HepG2 (cell line): ENCODE results near the gene ITGB8. TPM values are rescaled to one million over a fixed set of nuclear protein-coding genes. Genes with fewer than 3 reads are reported as not detected.

Experiments
- ATAC-seq: fragments of 200-7000 bp; cut with Tn5 transposase; 3 replicates; pipeline ENCODE4 v1.9.1; 2020; ENCODE audit warnings: mild to moderate bottlenecking, moderate library complexity
- BruUV-seq: library from RNA; stranded (reverse); fragments of 400-500 nt; replicated peaks from 2 replicates; lab custom pipeline; 2021; lab: Mats Ljungman, UMichigan
- CTCF ChIA-PET: fragments of 300-600 bp; formaldehyde crosslinking; extraction: SDS; loops from one replicate; lab custom pipeline; 2021; ENCODE audit warnings: low total read pairs, inconsistent platforms, low intra/inter-chr PET ratio; lab: Yijun Ruan, JAX
- POLR2A ChIA-PET: fragments of 350-600 bp; sonication (Branson Sonifier 250); formaldehyde crosslinking; loops from one replicate; lab custom pipeline; 2020; ENCODE audit warnings: antibody characterized with exemption, inconsistent platforms; lab: Yijun Ruan, JAX
- DNase-seq: peaks from one replicate; pipeline ENCODE4 v3.0.0-alpha.2; 2015; ENCODE audit warnings: low spot score
- FAIRE-seq: peaks from 3 replicates; lab custom pipeline; 2011; peaks lifted over from hg19 to GRCh38; lab: Jason Lieb, UNC
- H2AFZ ChIP-seq: one replicate; pipeline ENCODE4 v1.6.1; 2011; ENCODE audit warnings: low read length, inconsistent platforms
- H3K27ac ChIP-seq: fragments of 300-600 bp; 3 replicates; pipeline ENCODE4 v1.8.0; 2011; ENCODE audit warnings: mixed run types, mild to moderate bottlenecking, mixed read lengths, low read length, inconsistent platforms; ENCODE audit not compliant: insufficient read depth; ENCODE audit errors: extremely low read length
- H3K27me3 ChIP-seq, 2 experiments: fragments of 200-600 bp in 1 of 2; 2 replicates in 1 of 2; 3 replicates in 1 of 2; pipeline versions ENCODE4 v1.6.0 to v1.8.0; 2011; ENCODE audit warnings: low read length in 2 of 2, mild to moderate bottlenecking in 2 of 2, moderate library complexity in 2 of 2, inconsistent platforms in 1 of 2; ENCODE audit not compliant: insufficient read depth in 2 of 2, control insufficient read depth in 1 of 2
- H3K36me3 ChIP-seq, 2 experiments: fragments of 200-600 bp in 1 of 2; replicated peaks in 1 of 2; 2 replicates in 1 of 2; 3 replicates in 1 of 2; pipeline versions ENCODE4 v1.5.1 to v1.8.0; 2011; ENCODE audit warnings: low read length in 2 of 2, inconsistent platforms in 1 of 2; ENCODE audit not compliant: insufficient read depth in 2 of 2, control insufficient read depth in 1 of 2
- H3K4me1 ChIP-seq: 2 replicates; pipeline ENCODE4 v1.5.1; 2012; ENCODE audit warnings: low read length, inconsistent platforms; ENCODE audit not compliant: insufficient read depth
- H3K4me2 ChIP-seq: 2 replicates; pipeline ENCODE4 v1.6.0; 2011; ENCODE audit warnings: low read depth, low read length, inconsistent platforms
- H3K4me3 ChIP-seq, 3 experiments: fragments of 200-600 bp in 1 of 3; sonication (generic), shearing (Covaris generic) in 1 of 3; replicated peaks in 1 of 3; 2 replicates each; pipeline ENCODE4 v1.5.1; 2011 to 2016; ENCODE audit warnings: low read length in 3 of 3, inconsistent platforms in 2 of 3, low read depth in 2 of 3, mild to moderate bottlenecking in 2 of 3, control low read depth in 1 of 3, mixed read lengths in 1 of 3; ENCODE audit not compliant: insufficient read depth in 1 of 3
- H3K79me2 ChIP-seq: one replicate; pipeline ENCODE4 v1.6.1; 2011; ENCODE audit warnings: low read length, inconsistent platforms; ENCODE audit not compliant: insufficient read depth
- H3K9ac ChIP-seq: 2 replicates; pipeline ENCODE4 v1.6.0; 2011; ENCODE audit warnings: mild to moderate bottlenecking, low read depth, low read length, inconsistent platforms; ENCODE audit not compliant: insufficient read depth
- H3K9me3 ChIP-seq: 2 replicates; pipeline ENCODE4 v1.5.1; 2012; ENCODE audit warnings: mild to moderate bottlenecking, low read length
- H4K20me1 ChIP-seq: 2 replicates; pipeline ENCODE4 v1.6.0; 2011; ENCODE audit warnings: inconsistent platforms, mild to moderate bottlenecking, low read length, moderate library complexity; ENCODE audit not compliant: insufficient read depth
- BCL6 ChIP-seq: IDR thresholded peaks from 2 replicates; pipeline ENCODE4 v1.6.1; 2016; ENCODE audit warnings: missing genetic modification reagents, missing compliant biosample characterization
- DPF2 ChIP-seq: sonication (generic); formaldehyde crosslinking; IDR thresholded peaks from 2 replicates; pipeline ENCODE4 v1.4.0; 2020; ENCODE audit warnings: mild to moderate bottlenecking, low read depth, missing genetic modification reagents, borderline replicate concordance
- KMT2B ChIP-seq: IDR thresholded peaks from 2 replicates; pipeline ENCODE4 v1.6.1; 2016; ENCODE audit warnings: missing genetic modification reagents, missing compliant biosample characterization
- MXI1 ChIP-seq: IDR thresholded peaks from 3 replicates; pipeline ENCODE4 v1.6.1; 2012; ENCODE audit warnings: low read depth, low read length, inconsistent platforms, borderline replicate concordance
- NFKB2 ChIP-seq: sonication (generic); formaldehyde crosslinking; IDR thresholded peaks from 2 replicates; pipeline ENCODE4 v1.4.0; 2020; ENCODE audit warnings: missing genetic modification reagents, borderline replicate concordance
- ONECUT2 ChIP-seq: sonication (generic); formaldehyde crosslinking; IDR thresholded peaks from 2 replicates; pipeline ENCODE4 v1.4.0; 2020; ENCODE audit warnings: missing genetic modification reagents
- SALL2 ChIP-seq: sonication (generic); formaldehyde crosslinking; IDR thresholded peaks from 2 replicates; pipeline ENCODE4 v1.8.1; 2023; ENCODE audit warnings: mild to moderate bottlenecking, missing genetic modification reagents, inconsistent platforms
- SMAD3 ChIP-seq: sonication (generic); formaldehyde crosslinking; IDR thresholded peaks from 2 replicates; pipeline ENCODE4 v1.4.0; 2020; ENCODE audit warnings: missing genetic modification reagents
- SNAI1 ChIP-seq: sonication (generic); formaldehyde crosslinking; IDR thresholded peaks from 2 replicates; pipeline ENCODE4 v1.5.0; 2020; ENCODE audit warnings: mild to moderate bottlenecking, missing genetic modification reagents, borderline replicate concordance
- ZBTB20 ChIP-seq: sonication (generic); formaldehyde crosslinking; IDR thresholded peaks from 2 replicates; pipeline ENCODE4 v1.8.1; 2023; ENCODE audit warnings: missing genetic modification reagents, low read depth, mild to moderate bottlenecking, borderline replicate concordance
- ZBTB3 ChIP-seq: sonication (generic); formaldehyde crosslinking; IDR thresholded peaks from 2 replicates; pipeline ENCODE4 v1.4.0; 2020; ENCODE audit warnings: low read depth, mild to moderate bottlenecking, moderate library complexity, missing genetic modification reagents, borderline replicate concordance
- ZNF337 ChIP-seq: sonication (generic); formaldehyde crosslinking; IDR thresholded peaks from 2 replicates; pipeline ENCODE4 v1.5.1; 2020; ENCODE audit warnings: missing genetic modification reagents, low read depth, mild to moderate bottlenecking, borderline replicate concordance
- ZNF33A ChIP-seq: sonication (generic); formaldehyde crosslinking; IDR thresholded peaks from 2 replicates; pipeline ENCODE4 v1.5.1; 2020; ENCODE audit warnings: missing genetic modification reagents, mild to moderate bottlenecking, moderate library complexity, borderline replicate concordance
- WGBS: methylation state at CpG from one replicate; pipeline ENCODE4 v1.1.6; 2017; ENCODE audit warnings: low lambda C conversion rate; 5-methylcytosine and 5-hydroxymethylcytosine counted together
- in situ Hi-C: cut with HindIII; loops from 2 replicates; pipeline ENCODE4 v1.10.0; 2017; ENCODE audit warnings: low pct_unique_long_range_greater_than_20kb; ENCODE audit not compliant: extremely low pct_ligation_motif_present
- intact Hi-C: fragments of 100-400 bp; cut with micrococcal nuclease; formaldehyde crosslinking; loops from one replicate; pipeline ENCODE4 v1.10.0; 2022; ENCODE audit not compliant: unreplicated experiment
- polyA plus RNA-seq, 8 experiments: library from polyadenylated mRNA; depleted of rRNA in 3 of 8; stranded (reverse) in 7 of 8; unstranded in 1 of 8; fragments of >200 nt; fragmentation: Illumina TruSeq in 4 of 8; extraction: Trizol in 4 of 8; gene quantifications; 2 replicates each; pipeline versions ENCODE4 v1.2.1 to v1.2.3, GENCODE V29; 2011 to 2016; ENCODE audit warnings: low read depth in 4 of 8, missing spikeins in 1 of 8, mixed read lengths in 1 of 8; ENCODE audit not compliant: insufficient read depth in 1 of 8
- total RNA-seq, 5 experiments: library from RNA; depleted of rRNA; stranded (reverse); fragments of >200 nt; fragmentation: Illumina TruSeq; extraction: Trizol; gene quantifications; 2 replicates each; pipeline ENCODE4 v1.2.3, GENCODE V29; 2016; ENCODE audit warnings: low read depth in 1 of 5
- TF ChIP-seq, protein P1 (sequence below): sonication (generic); formaldehyde crosslinking; IDR thresholded peaks from 2 replicates; pipeline ENCODE4 v1.8.0; 2022; ENCODE audit warnings: mild to moderate bottlenecking, missing genetic modification reagents, moderate library complexity
- TF ChIP-seq, protein P2 (sequence below): sonication (generic); formaldehyde crosslinking; IDR thresholded peaks from 2 replicates; pipeline ENCODE4 v1.5.0; 2020; ENCODE audit warnings: mild to moderate bottlenecking, missing genetic modification reagents

The ITGB8 gene
- total and polyA plus RNA-seq, 2 of the 13 experiments (the other 11 are each of a cell fraction or from before 2014, with no cell fraction given): 0.01 TPM; not detected in 1

DNA sequence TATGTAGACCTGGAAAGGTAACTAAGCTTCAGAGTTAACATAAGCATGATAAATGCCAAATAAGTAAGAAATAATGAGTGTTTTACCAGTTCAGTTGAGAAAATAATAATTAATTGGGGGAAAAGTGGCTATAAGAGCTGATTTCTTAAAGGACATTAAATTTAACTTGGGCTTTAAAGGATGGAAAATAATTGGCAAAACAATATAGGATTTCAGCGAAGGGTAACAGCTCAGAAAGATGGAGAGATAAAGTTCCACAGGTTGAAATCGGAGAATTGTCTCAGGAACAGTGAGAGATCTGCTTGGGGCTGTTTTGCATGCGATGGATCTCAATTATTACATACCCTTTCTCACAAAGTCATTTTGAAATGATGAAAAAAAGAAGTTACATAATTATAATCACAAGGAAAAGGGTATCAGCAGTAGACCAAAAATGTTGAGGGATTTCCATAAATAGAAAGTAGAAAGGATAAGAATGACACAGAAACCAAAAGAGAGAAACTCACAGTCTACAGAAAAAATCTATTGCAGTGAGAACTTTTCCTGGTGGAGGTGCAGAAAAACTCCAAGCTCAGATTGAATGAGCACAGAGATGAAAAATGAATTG, 40.1 kb upstream of the ITGB8 start (continued):
- TF ChIP-seq SNAI1 (CRISPR knock-in tag) (no peak), KMT2B (CRISPR knock-in tag) (no peak), SMAD3 (CRISPR knock-in tag) (no peak), ZBTB3 (CRISPR knock-in tag) (no peak), ONECUT2 (CRISPR knock-in tag) (no peak), ZBTB20 (no peak)

DNA sequence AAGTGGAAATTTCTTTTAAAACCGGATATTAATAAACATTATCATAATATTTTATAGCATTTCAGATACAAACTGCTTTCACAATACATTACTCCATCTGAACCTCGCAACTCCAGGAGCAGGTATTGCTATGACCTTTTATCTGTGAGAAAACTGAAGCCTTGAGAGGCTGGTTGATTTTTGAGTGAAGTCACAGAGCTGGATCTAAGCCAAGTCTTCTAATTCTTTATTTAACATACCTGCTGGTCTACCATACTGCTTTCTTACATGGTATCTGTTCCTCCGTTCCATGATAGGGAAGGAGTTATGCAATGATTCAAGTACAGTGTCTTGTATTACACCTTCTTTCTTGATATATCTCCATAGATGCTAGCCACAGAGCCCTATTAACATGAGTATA, 37.4 kb upstream of the ITGB8 start:
- 30% methylated on average over 3 of the region's 3 CpGs for WGBS

More for the DNA sequence above, 37.4 kb upstream of the ITGB8 start:
- in situ Hi-C loops: no loop called here
- Histone ChIP-seq H3K9ac (no peak overlapping the region), H4K20me1 (no peaks in the 10 kb centered on the region), H3K9me3 (no peaks in the 10 kb centered on the region), H3K27me3 (no peaks in the 10 kb centered on the region), H2AFZ (no peak overlapping the region), H3K36me3 (no peaks in the 10 kb centered on the region), H3K4me1 (no peaks in the 10 kb centered on the region), H3K27ac (no peak overlapping the region), H3K4me2 (no peak overlapping the region), H3K79me2 (no peaks in the 10 kb centered on the region), H3K4me3 (no peak overlapping the region)
- FAIRE-seq: no peak
- POLR2A ChIA-PET: no interaction called here
- intact Hi-C loops: no loop called here
- no peak for TF ChIP-seq NFKB2
- no peak for TF ChIP-seq MXI1
- TF ChIP-seq DPF2: no peak
- TF ChIP-seq, protein P1, sequence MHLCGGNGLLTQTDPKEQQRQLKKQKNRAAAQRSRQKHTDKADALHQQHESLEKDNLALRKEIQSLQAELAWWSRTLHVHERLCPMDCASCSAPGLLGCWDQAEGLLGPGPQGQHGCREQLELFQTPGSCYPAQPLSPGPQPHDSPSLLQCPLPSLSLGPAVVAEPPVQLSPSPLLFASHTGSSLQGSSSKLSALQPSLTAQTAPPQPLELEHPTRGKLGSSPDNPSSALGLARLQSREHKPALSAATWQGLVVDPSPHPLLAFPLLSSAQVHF (CRISPR knock-in tag): no peak
- TF ChIP-seq SALL2 (CRISPR knock-in tag): no peak
- TF ChIP-seq BCL6 (CRISPR knock-in tag): no peak
- no peak for TF ChIP-seq ZNF33A (CRISPR knock-in tag)
- TF ChIP-seq, protein P2, sequence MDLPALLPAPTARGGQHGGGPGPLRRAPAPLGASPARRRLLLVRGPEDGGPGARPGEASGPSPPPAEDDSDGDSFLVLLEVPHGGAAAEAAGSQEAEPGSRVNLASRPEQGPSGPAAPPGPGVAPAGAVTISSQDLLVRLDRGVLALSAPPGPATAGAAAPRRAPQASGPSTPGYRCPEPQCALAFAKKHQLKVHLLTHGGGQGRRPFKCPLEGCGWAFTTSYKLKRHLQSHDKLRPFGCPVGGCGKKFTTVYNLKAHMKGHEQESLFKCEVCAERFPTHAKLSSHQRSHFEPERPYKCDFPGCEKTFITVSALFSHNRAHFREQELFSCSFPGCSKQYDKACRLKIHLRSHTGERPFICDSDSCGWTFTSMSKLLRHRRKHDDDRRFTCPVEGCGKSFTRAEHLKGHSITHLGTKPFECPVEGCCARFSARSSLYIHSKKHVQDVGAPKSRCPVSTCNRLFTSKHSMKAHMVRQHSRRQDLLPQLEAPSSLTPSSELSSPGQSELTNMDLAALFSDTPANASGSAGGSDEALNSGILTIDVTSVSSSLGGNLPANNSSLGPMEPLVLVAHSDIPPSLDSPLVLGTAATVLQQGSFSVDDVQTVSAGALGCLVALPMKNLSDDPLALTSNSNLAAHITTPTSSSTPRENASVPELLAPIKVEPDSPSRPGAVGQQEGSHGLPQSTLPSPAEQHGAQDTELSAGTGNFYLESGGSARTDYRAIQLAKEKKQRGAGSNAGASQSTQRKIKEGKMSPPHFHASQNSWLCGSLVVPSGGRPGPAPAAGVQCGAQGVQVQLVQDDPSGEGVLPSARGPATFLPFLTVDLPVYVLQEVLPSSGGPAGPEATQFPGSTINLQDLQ (CRISPR knock-in tag): no peak
- no peak for TF ChIP-seq ZNF337
- ATAC-seq: no peak
- BruUV-seq: no TSS peak
- CTCF ChIA-PET: no interaction called here
- no peak for DNase-seq
